Fibroblast of skin of right quadriceps (primary cell): ENCODE results near the gene VIPR2.
"Not testable (repeated sequence)": the region's sequence is repeated elsewhere in the genome, so short reads cannot be mapped to it uniquely, and the experiment has no call there.

ENCODE experiments used
- DNase-seq: peaks from one replicate; pipeline ENCODE4 v3.0.0-alpha.2; 2013

VIPR2 gene

GRCh38 chr7:159103382-159104187 is 41.1 kb downstream of the VIPR2 start:
- DNase-seq: no peak

- DNase-seq: no peak
These were observed 41.8 kb downstream of the VIPR2 start for GRCh38 chr7:159102681-159103381.

GRCh38 chr7:159101661-159102091 is 43.0 kb downstream of the VIPR2 start:
- not testable (repeated sequence) for DNase-seq

- DNase-seq: not testable (repeated sequence)
These were observed 43.6 kb downstream of the VIPR2 start for GRCh38 chr7:159101083-159101395.

GRCh38 chr7:159100281-159101082 is 44.2 kb downstream of the VIPR2 start:
- not testable (repeated sequence) for DNase-seq

GRCh38 chr7:159099711-159100231 is 44.9 kb downstream of the VIPR2 start:
- DNase-seq: no peak

GRCh38 chr7:159098811-159099655 is 45.6 kb downstream of the VIPR2 start:
- DNase-seq: no peak

- no peak for DNase-seq
These were observed 46.3 kb downstream of the VIPR2 start for GRCh38 chr7:159098424-159098786.

GRCh38 chr7:159097661-159098423 is 46.8 kb downstream of the VIPR2 start:
- no peak for DNase-seq

- DNase-seq: no peak
These were observed 47.7 kb downstream of the VIPR2 start for GRCh38 chr7:159096736-159097581.

GRCh38 chr7:159095979-159096411 is 48.7 kb downstream of the VIPR2 start:
- no peak for DNase-seq

- DNase-seq: no peak
These were observed 49.5 kb downstream of the VIPR2 start for GRCh38 chr7:159094919-159095915.

- DNase-seq: no peak
These were observed 50.5 kb downstream of the VIPR2 start for GRCh38 chr7:159094023-159094740.

GRCh38 chr7:159093351-159093971 is 51.2 kb downstream of the VIPR2 start:
- no peak for DNase-seq

- no peak for DNase-seq
These were observed 52.0 kb downstream of the VIPR2 start for GRCh38 chr7:159092701-159093121.

GRCh38 chr7:159091480-159092475 is 52.9 kb downstream of the VIPR2 start:
- no peak for DNase-seq

GRCh38 chr7:159091041-159091440 is 53.6 kb downstream of the VIPR2 start:
- no peak for DNase-seq
